ENCODE data around the gene INTS6. TPM values are rescaled to one million over a fixed set of nuclear protein-coding genes. Genes with fewer than 3 reads are reported as not detected.

Gene INTS6, protein sequence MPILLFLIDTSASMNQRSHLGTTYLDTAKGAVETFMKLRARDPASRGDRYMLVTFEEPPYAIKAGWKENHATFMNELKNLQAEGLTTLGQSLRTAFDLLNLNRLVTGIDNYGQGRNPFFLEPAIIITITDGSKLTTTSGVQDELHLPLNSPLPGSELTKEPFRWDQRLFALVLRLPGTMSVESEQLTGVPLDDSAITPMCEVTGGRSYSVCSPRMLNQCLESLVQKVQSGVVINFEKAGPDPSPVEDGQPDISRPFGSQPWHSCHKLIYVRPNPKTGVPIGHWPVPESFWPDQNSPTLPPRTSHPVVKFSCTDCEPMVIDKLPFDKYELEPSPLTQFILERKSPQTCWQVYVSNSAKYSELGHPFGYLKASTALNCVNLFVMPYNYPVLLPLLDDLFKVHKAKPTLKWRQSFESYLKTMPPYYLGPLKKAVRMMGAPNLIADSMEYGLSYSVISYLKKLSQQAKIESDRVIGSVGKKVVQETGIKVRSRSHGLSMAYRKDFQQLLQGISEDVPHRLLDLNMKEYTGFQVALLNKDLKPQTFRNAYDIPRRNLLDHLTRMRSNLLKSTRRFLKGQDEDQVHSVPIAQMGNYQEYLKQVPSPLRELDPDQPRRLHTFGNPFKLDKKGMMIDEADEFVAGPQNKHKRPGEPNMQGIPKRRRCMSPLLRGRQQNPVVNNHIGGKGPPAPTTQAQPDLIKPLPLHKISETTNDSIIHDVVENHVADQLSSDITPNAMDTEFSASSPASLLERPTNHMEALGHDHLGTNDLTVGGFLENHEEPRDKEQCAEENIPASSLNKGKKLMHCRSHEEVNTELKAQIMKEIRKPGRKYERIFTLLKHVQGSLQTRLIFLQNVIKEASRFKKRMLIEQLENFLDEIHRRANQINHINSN
- 41.4 and 48.8 TPM in 2 replicates for total RNA-seq
- long read RNA-seq, partial matches to known transcripts: 12 of 24 reads
- long read RNA-seq, other reads (novel, unspliced or antisense): 7 of 24 reads

GRCh38 chr13:51452361-51453206, at the start of gene INTS6:
Gene INTS6, minus strand, starts transcription at chr13:51453036. Its CDS starts 511 bp downstream, at chr13:51452525.
- H3K36me3 Mint-ChIP-seq (ENCODE audit: insufficient read depth): peaks cover 16% of the 10 kb centered on the region
- peak; percentile 97 for DNase-seq (ENCODE audit: low spot score, unreplicated experiment)
- H3K4me3 Mint-ChIP-seq (ENCODE audit: low read depth): peak within 1 kb of the TSS; percentile 89
- no peak for TF ChIP-seq CTCF (IDR thresholded peaks at IDR 0.05; ENCODE audit: unreplicated experiment)
- peaks cover 20% of the 10 kb centered on the region for H3K4me1 Mint-ChIP-seq (ENCODE audit: low read depth)
- no peaks in the 10 kb centered on the region for H3K9me3 Mint-ChIP-seq (ENCODE audit: low read depth)
- no peaks in the 10 kb centered on the region for H3K27me3 Mint-ChIP-seq
- peak within 1 kb of the TSS; percentile 98 for H3K27ac Mint-ChIP-seq

DNA sequence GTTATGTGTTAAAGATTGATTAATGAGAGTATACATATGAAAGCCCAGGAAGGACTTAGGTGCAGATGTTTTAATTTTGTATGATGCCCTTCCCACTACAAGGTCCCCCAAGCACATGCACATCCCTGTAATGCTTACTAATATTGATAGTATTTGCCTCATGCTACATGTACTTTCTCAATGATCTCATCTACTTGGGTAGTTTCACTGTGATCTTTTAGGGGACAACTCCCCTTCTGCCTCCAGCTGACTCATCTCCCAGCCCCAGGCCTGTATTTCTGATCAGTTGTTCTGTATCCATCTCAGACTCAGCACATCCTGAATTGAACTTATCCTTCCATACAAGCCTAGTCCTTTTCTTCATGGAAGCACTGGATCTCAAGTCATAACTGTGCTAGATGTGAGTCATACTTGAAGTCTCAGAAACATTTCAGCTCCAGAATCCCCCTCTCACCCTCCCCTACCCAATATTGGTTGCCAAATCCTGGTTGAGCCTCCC, 49.4 kb upstream of the INTS6 start:
- H3K9me3 Mint-ChIP-seq (ENCODE audit: low read depth): no peaks in the 10 kb centered on the region
- DNase-seq (ENCODE audit: low spot score, unreplicated experiment): no peak
- no peak overlapping the region for H3K4me3 Mint-ChIP-seq (ENCODE audit: low read depth)
- no peaks in the 10 kb centered on the region for H3K4me1 Mint-ChIP-seq (ENCODE audit: low read depth)
- no peak overlapping the region for H3K27ac Mint-ChIP-seq
- peaks cover 3% of the 10 kb centered on the region for H3K27me3 Mint-ChIP-seq
- no peaks in the 10 kb centered on the region for H3K36me3 Mint-ChIP-seq (ENCODE audit: insufficient read depth)
- no peak for TF ChIP-seq CTCF (IDR thresholded peaks at IDR 0.05; ENCODE audit: unreplicated experiment)

DNA sequence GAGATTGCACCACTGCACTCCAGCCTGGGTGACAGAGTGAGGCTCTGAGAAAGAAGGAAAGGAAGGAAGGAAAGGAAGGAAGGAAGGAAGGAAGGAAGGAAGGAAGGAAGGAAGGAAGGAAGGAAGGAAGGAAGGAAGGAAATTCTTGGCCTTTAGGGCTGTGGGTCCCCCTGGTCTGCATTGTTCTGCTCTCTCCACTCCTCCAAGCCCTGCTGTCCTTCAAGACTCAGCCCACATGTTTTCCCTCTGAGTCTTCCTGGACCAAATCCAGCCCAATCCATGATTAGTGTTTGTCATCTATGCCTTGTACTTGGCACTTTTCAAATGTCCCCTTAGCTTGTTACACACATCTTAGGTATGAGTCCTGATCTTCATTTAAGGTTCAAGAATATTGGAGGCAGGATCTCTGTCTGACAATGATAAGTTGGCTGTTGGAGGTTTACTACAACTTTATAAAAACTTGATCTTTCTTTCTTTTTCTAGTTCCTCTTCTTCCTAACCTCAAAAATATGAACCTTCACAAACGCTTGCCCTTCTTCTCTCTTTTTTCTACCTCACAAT, 48.8 kb upstream of the INTS6 start:
- no peak for TF ChIP-seq CTCF (IDR thresholded peaks at IDR 0.05; ENCODE audit: unreplicated experiment)
- Mint-ChIP-seq H3K4me3 (ENCODE audit: low read depth) (no peak overlapping the region), H3K27me3 (peaks cover 3% of the 10 kb centered on the region), H3K36me3 (ENCODE audit: insufficient read depth) (no peaks in the 10 kb centered on the region), H3K27ac (no peak overlapping the region), H3K4me1 (ENCODE audit: low read depth) (peaks cover 4% of the 10 kb centered on the region), H3K9me3 (ENCODE audit: low read depth) (no peaks in the 10 kb centered on the region)
- DNase-seq (ENCODE audit: low spot score, unreplicated experiment): no peak

DNA sequence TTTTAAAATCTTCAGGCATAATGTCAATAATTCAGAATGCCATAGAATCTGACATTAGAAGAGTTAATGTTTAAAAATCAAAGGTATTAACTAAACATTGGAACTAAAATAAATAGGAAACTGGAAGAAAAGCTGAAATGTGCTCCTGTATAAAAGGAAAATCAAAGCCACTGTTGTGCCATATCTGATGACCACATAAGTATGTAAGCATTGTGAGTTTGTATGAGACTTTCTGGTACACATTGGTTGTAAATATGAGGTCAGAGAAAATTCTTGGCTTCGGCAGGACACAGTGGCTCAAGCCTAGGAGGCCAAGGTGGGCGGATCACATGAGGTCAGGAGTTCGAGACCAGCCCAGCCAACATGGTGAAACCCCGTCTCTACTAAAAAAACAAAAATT, 48.3 kb upstream of the INTS6 start:
- H3K9me3 Mint-ChIP-seq (ENCODE audit: low read depth): no peaks in the 10 kb centered on the region
- no peaks in the 10 kb centered on the region for H3K36me3 Mint-ChIP-seq (ENCODE audit: insufficient read depth)
- no peak for DNase-seq (ENCODE audit: low spot score, unreplicated experiment)
- TF ChIP-seq CTCF (IDR thresholded peaks at IDR 0.05; ENCODE audit: unreplicated experiment): no peak
- peaks cover 6% of the 10 kb centered on the region for H3K4me1 Mint-ChIP-seq (ENCODE audit: low read depth)
- peaks cover 3% of the 10 kb centered on the region for H3K27me3 Mint-ChIP-seq
- H3K27ac Mint-ChIP-seq: no peak overlapping the region
- no peak overlapping the region for H3K4me3 Mint-ChIP-seq (ENCODE audit: low read depth)
